Activated CD4-positive, alpha-beta memory T cell treated with anti-CD3 and anti-CD28 coated beads, Interleukin-2, amount 10 ng/mL, durations not matched to agents 7 days and 5 days (primary cell): Measurements from ENCODE around the gene P2RY6. TPM values are rescaled to one million over a fixed set of nuclear protein-coding genes. Genes with fewer than 3 reads are reported as not detected.

Experiments
- CTCF ChIA-PET: fragments of 350-600 bp; sonication (Branson Sonifier 250); formaldehyde crosslinking; loops from one replicate; lab custom pipeline; 2021; ENCODE audit warnings: antibody characterized with exemption, inconsistent platforms; lab: Charles Lee
- POLR2A ChIA-PET: fragments of 350-600 bp; sonication (Branson Sonifier 250); formaldehyde crosslinking; loops from one replicate; lab custom pipeline; 2021; ENCODE audit warnings: antibody characterized with exemption; lab: Charles Lee
- DNase-seq: peaks from one replicate; pipeline ENCODE4 v3.0.0-alpha.2; 2020
- H3K27ac Mint-ChIP-seq: one replicate; pipeline ENCODE4 v1.8.0; 2021; ENCODE audit warnings: mild to moderate bottlenecking, mixed read lengths
- H3K27me3 Mint-ChIP-seq: one replicate; pipeline ENCODE4 v1.8.0; 2021; ENCODE audit warnings: mixed read lengths
- H3K36me3 Mint-ChIP-seq: one replicate; pipeline ENCODE4 v1.8.0; 2021; ENCODE audit warnings: low read depth, mixed read lengths
- H3K4me1 Mint-ChIP-seq: one replicate; pipeline ENCODE4 v1.8.0; 2021; ENCODE audit warnings: mixed read lengths
- H3K4me3 Mint-ChIP-seq: one replicate; pipeline ENCODE4 v1.8.0; 2021; ENCODE audit warnings: mild to moderate bottlenecking, mixed read lengths
- H3K9me3 Mint-ChIP-seq: one replicate; pipeline ENCODE4 v1.8.0; 2021; ENCODE audit warnings: mixed read lengths
- total RNA-seq, 2 experiments: library from RNA; stranded (reverse); gene quantifications; one replicate each; pipeline ENCODE4 v1.2.3, GENCODE V29; 2021

The P2RY6 gene
- total RNA-seq, 2 experiments from 2014 or later, result not detected

DNA sequence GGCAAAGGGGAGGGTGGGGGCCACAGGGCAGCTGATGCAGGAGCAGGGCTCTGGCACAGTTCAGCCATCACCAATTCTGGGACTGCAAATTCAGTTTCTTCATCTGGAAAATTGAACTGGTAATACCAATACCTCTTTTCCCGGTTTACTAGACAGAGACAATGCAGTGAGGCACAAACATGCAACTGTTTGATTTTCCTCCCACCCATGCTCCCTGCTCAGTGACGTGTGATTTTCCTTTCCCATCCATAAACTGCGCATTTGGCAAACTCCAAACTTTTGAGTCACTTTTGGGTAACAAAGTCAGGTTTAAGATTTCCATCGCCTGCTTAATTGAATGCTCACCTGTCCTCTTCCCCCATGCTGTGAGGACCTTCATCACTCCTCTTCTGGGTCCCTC lies 30.8 kb upstream of the P2RY6 start:
- Mint-ChIP-seq H3K4me1 (peaks cover 4% of the 10 kb centered on the region), H3K4me3 (no peak overlapping the region), H3K27ac (no peak overlapping the region), H3K27me3 (peaks cover 6% of the 10 kb centered on the region), H3K36me3 (no peaks in the 10 kb centered on the region), H3K9me3 (no peaks in the 10 kb centered on the region)
- ChIA-PET CTCF (interaction anchor here (3.7 kb wide), 1 partner anchor 55 kb away, joined by 23 read pairs; no protein-coding TSS in a partner anchor), POLR2A (no interaction called here)
- no peak for DNase-seq

DNA sequence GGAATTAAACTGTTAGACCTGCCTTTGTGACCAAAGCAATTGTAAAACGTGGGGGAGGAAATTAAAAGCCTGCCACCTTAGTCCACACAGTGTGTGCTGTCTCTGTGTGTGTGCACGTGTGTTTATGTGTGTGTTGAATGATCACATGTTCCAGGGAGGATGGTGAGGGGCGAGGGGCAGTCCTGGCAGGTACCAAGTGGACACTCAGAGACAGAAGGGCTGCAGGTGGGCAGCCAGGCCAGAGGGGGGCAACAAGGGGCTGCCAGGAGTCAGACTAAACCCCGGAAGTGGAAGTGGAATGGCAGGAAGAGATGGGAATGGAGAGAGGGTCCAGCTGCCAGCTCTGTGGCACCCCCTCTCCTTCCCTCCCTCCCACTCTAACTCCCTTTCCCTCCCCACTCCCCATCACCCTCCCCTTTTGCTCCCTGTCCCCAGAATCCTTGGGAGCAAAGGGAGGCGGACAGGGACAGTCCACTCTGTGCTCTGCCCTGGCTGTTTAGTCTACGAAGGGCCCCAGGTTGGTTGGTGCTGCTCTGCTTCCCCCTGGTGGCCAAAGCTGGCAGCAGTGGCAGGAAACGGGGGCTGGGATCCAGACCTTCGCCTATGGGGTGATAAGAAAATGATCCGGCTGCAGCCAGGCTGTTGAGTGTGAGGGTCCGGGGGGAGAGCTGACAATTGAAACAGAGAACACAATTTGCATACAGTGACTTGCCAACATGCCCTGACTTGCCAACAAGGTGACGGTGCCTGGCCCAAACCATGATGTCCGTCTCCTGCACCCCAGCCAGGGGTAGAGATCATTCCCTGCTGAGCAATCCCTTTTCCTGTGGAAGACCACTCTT lies 29.7 kb upstream of the P2RY6 start:
- H3K4me1 Mint-ChIP-seq, result peaks cover 8% of the 10 kb centered on the region
- H3K27me3 Mint-ChIP-seq, result peaks cover 6% of the 10 kb centered on the region
- H3K4me3 Mint-ChIP-seq, result no peak overlapping the region
- H3K9me3 Mint-ChIP-seq, result no peaks in the 10 kb centered on the region
- H3K27ac Mint-ChIP-seq, result no peak overlapping the region
- CTCF ChIA-PET, result interaction anchor here (0.7 to 3.7 kb wide), 11 partner anchors 15 to 537 kb away, joined by 3 to 23 read pairs (median 4); no protein-coding TSS in a partner anchor
- no peaks in the 10 kb centered on the region for H3K36me3 Mint-ChIP-seq
- peak; percentile 69 for DNase-seq
- POLR2A ChIA-PET, result no interaction called here

DNA sequence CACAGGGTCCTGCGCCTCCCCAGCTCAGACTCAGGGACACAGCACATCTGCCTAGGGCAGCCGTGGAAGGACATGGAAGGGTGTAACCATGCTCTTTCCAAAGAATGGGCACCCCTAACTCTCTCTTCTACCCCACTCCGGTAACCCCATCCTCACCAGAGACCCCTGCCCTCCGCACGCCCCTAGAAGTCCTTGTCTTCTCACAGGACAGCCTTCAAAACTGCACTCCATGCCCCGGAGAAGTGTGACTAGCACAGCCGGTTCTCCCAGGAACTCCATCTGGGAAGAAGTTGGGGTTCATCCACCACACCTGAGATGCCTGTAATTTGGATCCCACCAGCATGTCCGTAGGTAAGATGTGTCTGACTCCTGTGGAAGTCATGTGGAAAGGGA lies 29.0 kb upstream of the P2RY6 start:
- H3K27ac Mint-ChIP-seq, result no peak overlapping the region
- no peak overlapping the region for H3K4me3 Mint-ChIP-seq
- ChIA-PET CTCF (interaction anchor here (0.7 to 3.7 kb wide), 11 partner anchors 14 to 536 kb away, joined by 3 to 23 read pairs (median 4); no protein-coding TSS in a partner anchor), POLR2A (no interaction called here)
- DNase-seq, result no peak
- H3K4me1 Mint-ChIP-seq, result peaks cover 9% of the 10 kb centered on the region
- H3K27me3 Mint-ChIP-seq, result peaks cover 6% of the 10 kb centered on the region
- H3K36me3 Mint-ChIP-seq, result no peaks in the 10 kb centered on the region
- H3K9me3 Mint-ChIP-seq, result no peaks in the 10 kb centered on the region

GRCh38 chr11:73244589-73245240 lies 27.4 kb upstream of the P2RY6 start:
- CTCF ChIA-PET, result interaction anchor here (0.5 to 2.5 kb wide), 5 partner anchors 12 to 677 kb away, joined by 3 to 8 read pairs (median 3); no protein-coding TSS in a partner anchor
- Mint-ChIP-seq H3K27me3 (peaks cover 6% of the 10 kb centered on the region), H3K27ac (no peak overlapping the region), H3K4me3 (no peak overlapping the region), H3K4me1 (peaks cover 9% of the 10 kb centered on the region), H3K36me3 (no peaks in the 10 kb centered on the region), H3K9me3 (no peaks in the 10 kb centered on the region)
- DNase-seq, result no peak
- POLR2A ChIA-PET, result no interaction called here

- DNase-seq, result no peak
- CTCF ChIA-PET, result interaction anchor here (0.5 to 2.5 kb wide), 3 partner anchors 12 to 676 kb away, joined by 3 to 8 read pairs (median 6); no protein-coding TSS in a partner anchor
- no peak overlapping the region for H3K4me3 Mint-ChIP-seq
Observed at GRCh38 chr11:73245461-73245860, 26.7 kb upstream of the P2RY6 start.

DNA sequence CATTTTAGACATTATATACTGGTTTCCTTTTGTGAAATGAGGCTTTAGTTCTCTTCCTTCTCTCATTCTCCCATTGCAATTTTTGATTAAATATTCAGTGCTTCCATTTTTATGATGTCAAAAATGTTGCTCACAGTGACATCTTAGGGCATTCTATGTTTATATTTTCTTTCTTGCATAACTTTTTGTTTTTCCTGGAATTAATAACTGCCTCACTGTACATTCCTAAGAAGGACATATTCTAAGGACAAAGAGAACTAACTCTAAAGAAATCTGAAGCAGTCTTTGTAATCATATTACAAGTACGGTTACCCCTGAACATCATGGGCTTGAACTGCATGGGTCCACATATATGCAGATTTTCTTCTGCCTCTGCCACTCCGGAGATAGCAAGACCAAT lies 25.8 kb upstream of the P2RY6 start:
- Mint-ChIP-seq H3K27me3 (peaks cover 6% of the 10 kb centered on the region), H3K4me3 (no peak overlapping the region), H3K9me3 (no peaks in the 10 kb centered on the region), H3K36me3 (no peaks in the 10 kb centered on the region), H3K27ac (no peak overlapping the region), H3K4me1 (peaks cover 9% of the 10 kb centered on the region)
- no peak for DNase-seq
- ChIA-PET CTCF (interaction anchor here (0.6 to 2.5 kb wide), 2 partner anchors 60 to 657 kb away, joined by 3 to 8 read pairs; no protein-coding TSS in a partner anchor), POLR2A (no interaction called here)

More at GRCh38 chr11:73245461-73245860, 26.7 kb upstream of the P2RY6 start:
- no peak overlapping the region for H3K27ac Mint-ChIP-seq
- no peaks in the 10 kb centered on the region for H3K9me3 Mint-ChIP-seq
- no peaks in the 10 kb centered on the region for H3K36me3 Mint-ChIP-seq
- peaks cover 6% of the 10 kb centered on the region for H3K27me3 Mint-ChIP-seq
- peaks cover 9% of the 10 kb centered on the region for H3K4me1 Mint-ChIP-seq
- POLR2A ChIA-PET, result no interaction called here

GRCh38 chr11:73248526-73249185 lies 23.5 kb upstream of the P2RY6 start:
- H3K4me3 Mint-ChIP-seq, result no peak overlapping the region
- no peaks in the 10 kb centered on the region for H3K27me3 Mint-ChIP-seq
- peaks cover 5% of the 10 kb centered on the region for H3K4me1 Mint-ChIP-seq
- H3K27ac Mint-ChIP-seq, result no peak overlapping the region
- POLR2A ChIA-PET, result no interaction called here
- no peaks in the 10 kb centered on the region for H3K9me3 Mint-ChIP-seq
- CTCF ChIA-PET, result interaction anchor here (0.9 kb wide), 1 partner anchor 14 kb away, joined by 3 read pairs; no protein-coding TSS in a partner anchor
- no peak for DNase-seq
- H3K36me3 Mint-ChIP-seq, result no peaks in the 10 kb centered on the region

GRCh38 chr11:73249304-73249703 lies 22.8 kb upstream of the P2RY6 start:
- DNase-seq, result no peak
- Mint-ChIP-seq H3K27me3 (no peaks in the 10 kb centered on the region), H3K4me3 (no peak overlapping the region), H3K9me3 (no peaks in the 10 kb centered on the region), H3K27ac (no peak overlapping the region), H3K4me1 (peaks cover 5% of the 10 kb centered on the region), H3K36me3 (no peaks in the 10 kb centered on the region)
- ChIA-PET CTCF (no interaction called here), POLR2A (no interaction called here)

DNA sequence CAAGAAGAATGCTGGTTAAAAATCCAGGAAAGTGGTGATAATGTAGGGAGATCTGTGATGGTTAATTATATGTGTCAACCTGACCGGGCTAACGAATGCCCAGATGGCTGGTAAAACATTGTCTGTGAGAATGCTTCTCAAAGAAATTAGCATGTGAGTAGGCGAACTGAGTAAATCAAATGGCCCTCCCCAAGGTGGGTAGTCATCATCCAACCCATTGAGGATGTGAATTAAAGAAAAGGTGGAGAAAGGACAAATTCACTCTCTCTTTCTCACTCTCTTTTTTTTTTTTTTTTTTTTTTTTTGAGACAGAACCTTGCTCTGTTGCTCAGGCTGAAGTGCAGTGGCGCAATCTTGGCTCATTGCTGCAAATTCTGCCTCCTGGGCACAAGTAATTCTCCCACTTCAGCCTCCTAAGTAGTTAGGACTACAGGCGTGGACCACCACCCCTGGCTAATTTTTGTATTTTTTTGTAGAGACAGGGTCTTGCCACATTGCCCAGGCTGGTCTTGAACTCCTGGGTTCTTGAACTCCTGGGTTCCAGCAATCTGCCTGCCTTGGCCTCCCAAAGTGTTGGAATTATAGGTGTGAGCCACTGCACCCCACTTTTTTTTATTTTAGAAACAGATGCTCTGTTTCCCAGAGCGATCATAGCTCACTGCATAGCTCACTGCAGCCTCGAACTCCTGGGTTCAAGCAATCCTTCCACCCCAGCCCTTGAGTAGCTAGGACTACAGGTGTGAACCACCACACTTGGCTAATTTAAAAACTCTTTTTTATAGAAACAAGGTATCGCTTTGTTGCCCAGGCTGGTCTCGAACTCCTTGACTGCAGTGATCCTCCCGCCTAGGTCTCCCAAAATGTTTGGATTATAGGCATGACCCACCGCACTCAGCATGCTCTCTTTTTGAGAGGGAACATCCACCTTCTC lies 22.0 kb upstream of the P2RY6 start:
- H3K27ac Mint-ChIP-seq, result no peak overlapping the region
- H3K36me3 Mint-ChIP-seq, result no peaks in the 10 kb centered on the region
- no peaks in the 10 kb centered on the region for H3K27me3 Mint-ChIP-seq
- H3K4me1 Mint-ChIP-seq, result peaks cover 5% of the 10 kb centered on the region
- H3K9me3 Mint-ChIP-seq, result no peaks in the 10 kb centered on the region
- peak; percentile 26 for DNase-seq
- no peak overlapping the region for H3K4me3 Mint-ChIP-seq
- ChIA-PET CTCF (no interaction called here), POLR2A (no interaction called here)

GRCh38 chr11:73252577-73253191 lies 19.5 kb upstream of the P2RY6 start:
- no peaks in the 10 kb centered on the region for H3K9me3 Mint-ChIP-seq
- no peak overlapping the region for H3K27ac Mint-ChIP-seq
- POLR2A ChIA-PET, result no interaction called here
- CTCF ChIA-PET, result interaction anchor here (1.0 kb wide), 1 partner anchor 98 kb away, joined by 3 read pairs; no protein-coding TSS in a partner anchor
- H3K27me3 Mint-ChIP-seq, result no peaks in the 10 kb centered on the region
- H3K4me3 Mint-ChIP-seq, result no peak overlapping the region
- H3K36me3 Mint-ChIP-seq, result no peaks in the 10 kb centered on the region
- no peaks in the 10 kb centered on the region for H3K4me1 Mint-ChIP-seq
- DNase-seq, result peak; percentile 42

- Mint-ChIP-seq H3K4me1 (no peaks in the 10 kb centered on the region), H3K9me3 (no peaks in the 10 kb centered on the region), H3K4me3 (no peak overlapping the region), H3K36me3 (no peaks in the 10 kb centered on the region), H3K27me3 (peaks cover 11% of the 10 kb centered on the region), H3K27ac (no peak overlapping the region)
- no peak for DNase-seq
- ChIA-PET POLR2A (no interaction called here), CTCF (interaction anchor here (1.6 kb wide), 1 partner anchor 15 kb away, joined by 6 read pairs; no protein-coding TSS in a partner anchor)
Observed at GRCh38 chr11:73257342-73258103, 14.6 kb upstream of the P2RY6 start.
